ENCODE data around the gene LALBA.

DNA sequence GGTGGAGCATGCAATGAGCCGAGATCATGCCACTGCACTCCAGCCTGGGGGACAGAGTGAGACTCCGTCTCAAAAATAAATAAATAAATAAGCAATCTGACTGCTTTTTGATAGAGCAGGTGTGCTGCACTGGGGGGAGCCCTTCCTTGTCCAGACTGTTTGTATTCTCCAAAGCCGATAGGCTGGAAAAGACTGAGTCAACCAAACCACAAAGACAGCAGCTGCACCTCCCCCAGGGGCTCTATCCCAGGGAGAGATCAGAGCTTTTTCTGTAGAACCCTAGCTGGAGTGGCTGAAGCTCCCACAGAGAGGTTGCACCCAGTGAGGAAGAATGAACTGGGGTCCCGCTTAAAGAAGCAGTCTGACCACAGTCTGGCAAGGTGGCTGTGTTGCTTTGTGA lies 45.8 kb upstream of the LALBA start:
- TF ChIP-seq, protein P1, sequence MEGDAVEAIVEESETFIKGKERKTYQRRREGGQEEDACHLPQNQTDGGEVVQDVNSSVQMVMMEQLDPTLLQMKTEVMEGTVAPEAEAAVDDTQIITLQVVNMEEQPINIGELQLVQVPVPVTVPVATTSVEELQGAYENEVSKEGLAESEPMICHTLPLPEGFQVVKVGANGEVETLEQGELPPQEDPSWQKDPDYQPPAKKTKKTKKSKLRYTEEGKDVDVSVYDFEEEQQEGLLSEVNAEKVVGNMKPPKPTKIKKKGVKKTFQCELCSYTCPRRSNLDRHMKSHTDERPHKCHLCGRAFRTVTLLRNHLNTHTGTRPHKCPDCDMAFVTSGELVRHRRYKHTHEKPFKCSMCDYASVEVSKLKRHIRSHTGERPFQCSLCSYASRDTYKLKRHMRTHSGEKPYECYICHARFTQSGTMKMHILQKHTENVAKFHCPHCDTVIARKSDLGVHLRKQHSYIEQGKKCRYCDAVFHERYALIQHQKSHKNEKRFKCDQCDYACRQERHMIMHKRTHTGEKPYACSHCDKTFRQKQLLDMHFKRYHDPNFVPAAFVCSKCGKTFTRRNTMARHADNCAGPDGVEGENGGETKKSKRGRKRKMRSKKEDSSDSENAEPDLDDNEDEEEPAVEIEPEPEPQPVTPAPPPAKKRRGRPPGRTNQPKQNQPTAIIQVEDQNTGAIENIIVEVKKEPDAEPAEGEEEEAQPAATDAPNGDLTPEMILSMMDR (IDR thresholded peaks at IDR 0.05; ENCODE audit: low read depth, low read length): no peak
- no peak for TF ChIP-seq EZH2phosphoT487 (IDR thresholded peaks at IDR 0.05; ENCODE audit: low read depth)
